PC-9 (cell line): ENCODE results near the gene CBL. TPM values are rescaled to one million over a fixed set of nuclear protein-coding genes. Genes with fewer than 3 reads are reported as not detected.

ENCODE experiments used
- BruUV-seq: library from RNA; stranded (reverse); fragments of 400-500 nt; replicated peaks from 2 replicates; lab custom pipeline; 2021; lab: Mats Ljungman, UMichigan
- CTCF ChIA-PET: fragments of 300-600 bp; sonication (Branson Sonifier 250); formaldehyde crosslinking; loops from one replicate; lab custom pipeline; 2022; ENCODE audit warnings: antibody characterized with exemption; lab: Charles Lee
- POLR2A ChIA-PET: fragments of 300-600 bp; sonication (Branson Sonifier 250); formaldehyde crosslinking; loops from one replicate; lab custom pipeline; 2022; ENCODE audit warnings: antibody characterized with exemption; ENCODE audit not compliant: unreplicated experiment; lab: Charles Lee
- DNase-seq, 2 experiments: peaks; one replicate each; pipeline versions ENCODE4 v3.0.0 to v3.0.0-alpha.2; 2015 to 2022; ENCODE audit warnings: mixed read lengths in 1 of 2
- H2AFZ ChIP-seq: fragments of 200-600 bp; sonication (generic); 2 replicates; pipeline ENCODE4 v1.8.1; 2017; ENCODE audit warnings: antibody characterized with exemption
- H3F3A ChIP-seq: fragments of 200-600 bp; sonication (generic); 2 replicates; pipeline ENCODE4 v1.8.1; 2017; ENCODE audit warnings: antibody characterized with exemption, mild to moderate bottlenecking, low read depth; ENCODE audit not compliant: insufficient read depth
- H3K27ac ChIP-seq: fragments of 200-600 bp; sonication (generic); 2 replicates; pipeline ENCODE4 v1.6.1; 2016; ENCODE audit warnings: mixed run types
- H3K27me3 ChIP-seq: fragments of 200-600 bp; sonication (generic); 2 replicates; pipeline ENCODE4 v1.6.1; 2016; ENCODE audit warnings: low read depth, mixed run types; ENCODE audit not compliant: insufficient read depth
- H3K36me3 ChIP-seq: fragments of 200-600 bp; sonication (generic); 2 replicates; pipeline ENCODE4 v1.6.1; 2016; ENCODE audit warnings: low read depth, mixed run types
- H3K4me1 ChIP-seq: fragments of 200-600 bp; sonication (generic); replicated peaks from 2 replicates; pipeline ENCODE4 v1.6.1; 2016; ENCODE audit warnings: mixed run types; ENCODE audit not compliant: insufficient read depth
- H3K4me2 ChIP-seq: fragments of 200-600 bp; sonication (generic); 2 replicates; pipeline ENCODE4 v1.6.1; 2017; ENCODE audit warnings: mixed run types
- H3K4me3 ChIP-seq: fragments of 200-600 bp; sonication (generic); 2 replicates; pipeline ENCODE4 v1.6.1; 2016; ENCODE audit warnings: mixed run types
- H3K79me2 ChIP-seq: fragments of 200-600 bp; sonication (generic); 2 replicates; pipeline ENCODE4 v1.6.1; 2017; ENCODE audit warnings: low read depth, mixed run types
- H3K9me2 ChIP-seq: fragments of 200-600 bp; sonication (generic); 2 replicates; pipeline ENCODE4 v1.8.1; 2017; ENCODE audit warnings: mild to moderate bottlenecking; ENCODE audit not compliant: insufficient read depth
- H3K9me3 ChIP-seq: fragments of 200-600 bp; sonication (generic); 2 replicates; pipeline ENCODE4 v1.8.1; 2016; ENCODE audit warnings: low read depth; ENCODE audit not compliant: insufficient read depth
- H4K20me1 ChIP-seq: fragments of 200-600 bp; sonication (generic); 2 replicates; pipeline ENCODE4 v1.8.1; 2017; ENCODE audit not compliant: insufficient read depth
- CTCF ChIP-seq: fragments of 200-600 bp; sonication (generic); conservative IDR thresholded peaks from 2 replicates; pipeline ENCODE4 v1.6.1; 2017; ENCODE audit warnings: mixed run types, antibody characterized with exemption, mild to moderate bottlenecking, moderate library complexity
- EZH2 ChIP-seq: fragments of 200-600 bp; sonication (generic); IDR thresholded peaks from 2 replicates; pipeline ENCODE4 v1.8.0; 2017; ENCODE audit warnings: antibody characterized with exemption, low read depth
- intact Hi-C: fragments of 100-400 bp; cut with micrococcal nuclease; formaldehyde crosslinking; loops from one replicate; pipeline ENCODE4 v1.10.0; 2022; ENCODE audit not compliant: unreplicated experiment
- total RNA-seq: library from RNA; stranded (reverse); gene quantifications from 2 replicates; pipeline ENCODE4 v1.2.3, GENCODE V29; 2021

The CBL gene
- total RNA-seq, 1 experiment from 2014 or later: 32.9 TPM

- Histone ChIP-seq H3K27ac (no peak overlapping the region), H4K20me1 (no peaks in the 10 kb centered on the region), H3K4me1 (peaks cover 16% of the 10 kb centered on the region), H3K9me2 (no peaks in the 10 kb centered on the region), H2AFZ (no peak overlapping the region), H3K27me3 (peaks cover 3% of the 10 kb centered on the region; the same call in 1 of the 2 replicates), H3K36me3 (no peaks in the 10 kb centered on the region), H3K4me2 (peak overlapping the region; percentile 10; the same call in 1 of the 2 replicates), H3K9me3 (no peaks in the 10 kb centered on the region), H3F3A (peaks cover 25% of the 10 kb centered on the region; the same call in 1 of the 2 replicates), H3K4me3 (no peak overlapping the region), H3K79me2 (peaks cover 19% of the 10 kb centered on the region)
- CTCF ChIA-PET: interaction anchor here (0.5 to 1.8 kb wide), 17 partner anchors 10 to 771 kb away, joined by 3 to 28 read pairs (median 4); partner anchors contain the start of gene C2CD2L
- TF ChIP-seq EZH2 (no peak), CTCF (no peak)
- POLR2A ChIA-PET: interaction anchor here (0.6 to 0.8 kb wide), 3 partner anchors 14 to 41 kb away, joined by 6 to 56 read pairs (median 33); no protein-coding TSS in a partner anchor
- intact Hi-C loops: loop anchor here (1.0 to 5.0 kb wide), 2 partner anchors 235 to 410 kb away; partner anchors contain the start of gene BCL9L
- DNase-seq: no peak
- no TSS peak for BruUV-seq
Measured at GRCh38 chr11:119337581-119338317, 131.6 kb downstream of the CBL start.

DNA sequence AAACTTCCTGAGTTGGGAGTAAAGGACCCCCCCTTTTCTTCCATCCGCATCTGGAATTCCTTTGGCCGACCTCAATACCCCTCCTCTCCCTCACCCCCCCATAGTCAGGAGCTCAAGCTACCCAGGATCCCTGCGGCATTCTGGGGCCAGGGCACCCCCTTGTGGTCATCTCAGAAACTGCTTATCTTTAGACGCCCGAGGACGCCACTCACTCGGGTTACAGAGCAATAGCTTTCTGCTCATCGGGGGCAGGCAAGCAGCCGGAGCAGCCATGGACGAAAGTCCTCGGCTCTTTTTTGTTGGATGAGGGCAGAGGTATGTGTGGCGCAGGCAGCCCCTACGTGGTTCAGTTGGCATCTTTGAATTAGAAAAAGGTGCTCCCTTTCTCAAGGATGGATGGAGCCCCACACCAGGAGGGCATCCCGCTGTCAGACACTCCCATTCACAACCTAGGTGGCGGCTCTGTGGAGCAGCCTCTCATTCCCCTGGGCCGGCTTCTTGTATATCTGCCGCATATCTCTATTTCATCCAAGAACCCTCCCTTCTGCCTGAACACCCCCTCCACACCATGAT lies 132.3 kb downstream of the CBL start:
- Histone ChIP-seq H3K4me1 (peaks cover 16% of the 10 kb centered on the region), H3K4me3 (no peak overlapping the region), H3F3A (peaks cover 25% of the 10 kb centered on the region; the same call in 1 of the 2 replicates), H3K9me3 (no peaks in the 10 kb centered on the region), H3K9me2 (no peaks in the 10 kb centered on the region), H4K20me1 (no peaks in the 10 kb centered on the region), H3K27me3 (peaks cover 9% of the 10 kb centered on the region), H3K36me3 (no peaks in the 10 kb centered on the region), H3K4me2 (no peak overlapping the region), H3K79me2 (peaks cover 19% of the 10 kb centered on the region), H3K27ac (no peak overlapping the region), H2AFZ (no peak overlapping the region)
- intact Hi-C loops: loop anchor here (1.0 to 5.0 kb wide), 2 partner anchors 236 to 411 kb away; partner anchors contain the start of gene BCL9L
- ChIA-PET POLR2A (interaction anchor here (0.5 to 0.8 kb wide), 4 partner anchors 15 to 322 kb away, joined by 6 to 56 read pairs (median 32); no protein-coding TSS in a partner anchor), CTCF (interaction anchor here (0.5 to 1.8 kb wide), 20 partner anchors 10 to 770 kb away, joined by 3 to 28 read pairs (median 4); partner anchors contain the start of gene C2CD2L)
- no TSS peak for BruUV-seq
- TF ChIP-seq CTCF (peak; percentile 94), EZH2 (no peak)
- DNase-seq: peak; percentile 58 to 63

DNA sequence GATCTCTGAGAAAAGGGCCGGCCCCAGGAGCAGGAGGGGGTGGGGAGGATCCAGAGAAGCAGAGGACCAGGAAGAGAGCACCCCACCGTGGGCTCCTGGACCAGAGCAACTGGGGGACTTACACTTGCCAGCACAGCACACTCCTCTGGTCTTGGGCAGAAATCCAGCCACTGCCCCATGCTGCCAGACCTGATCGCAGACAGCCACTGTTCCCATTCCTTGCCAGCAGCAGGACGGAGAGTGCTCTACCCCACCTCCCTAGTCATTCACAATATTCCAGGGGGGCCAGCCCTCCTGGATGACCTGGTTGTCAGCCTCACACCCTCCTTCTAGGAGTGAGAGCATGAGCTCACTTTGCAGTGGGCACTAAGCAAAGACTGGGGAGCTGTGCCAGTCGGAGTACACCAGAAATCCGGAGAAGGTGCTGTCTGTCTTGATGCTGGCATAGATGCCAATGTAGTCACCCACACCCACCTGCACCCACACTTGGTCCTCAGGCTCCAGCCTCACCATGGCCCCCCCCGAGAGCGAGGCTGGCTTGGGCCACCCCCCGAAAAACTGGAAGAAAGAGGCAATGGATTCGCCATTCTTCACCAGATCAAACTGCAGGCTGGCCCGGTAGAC lies 132.9 kb downstream of the CBL start:
- intact Hi-C loops: loop anchor here (1.0 to 5.0 kb wide), 2 partner anchors 237 to 412 kb away; partner anchors contain the start of gene BCL9L
- Histone ChIP-seq H3K4me1 (peaks cover 16% of the 10 kb centered on the region), H3K36me3 (no peaks in the 10 kb centered on the region), H3K79me2 (peaks cover 19% of the 10 kb centered on the region), H3K9me3 (no peaks in the 10 kb centered on the region), H3K27ac (no peak overlapping the region), H3K4me2 (no peak overlapping the region), H2AFZ (no peak overlapping the region), H3K9me2 (no peaks in the 10 kb centered on the region), H4K20me1 (no peaks in the 10 kb centered on the region), H3K4me3 (no peak overlapping the region), H3F3A (peaks cover 25% of the 10 kb centered on the region; the same call in 1 of the 2 replicates), H3K27me3 (peaks cover 16% of the 10 kb centered on the region)
- no peak for DNase-seq
- no peak for TF ChIP-seq CTCF
- no peak for TF ChIP-seq EZH2
- no TSS peak for BruUV-seq
- ChIA-PET CTCF (interaction anchor here (0.6 to 1.8 kb wide), 9 partner anchors 9 to 770 kb away, joined by 3 to 10 read pairs (median 6); partner anchors contain the start of gene C2CD2L), POLR2A (no interaction called here)
